ENCODE results near the gene DOCK1.

DOCK1 gene

DNA sequence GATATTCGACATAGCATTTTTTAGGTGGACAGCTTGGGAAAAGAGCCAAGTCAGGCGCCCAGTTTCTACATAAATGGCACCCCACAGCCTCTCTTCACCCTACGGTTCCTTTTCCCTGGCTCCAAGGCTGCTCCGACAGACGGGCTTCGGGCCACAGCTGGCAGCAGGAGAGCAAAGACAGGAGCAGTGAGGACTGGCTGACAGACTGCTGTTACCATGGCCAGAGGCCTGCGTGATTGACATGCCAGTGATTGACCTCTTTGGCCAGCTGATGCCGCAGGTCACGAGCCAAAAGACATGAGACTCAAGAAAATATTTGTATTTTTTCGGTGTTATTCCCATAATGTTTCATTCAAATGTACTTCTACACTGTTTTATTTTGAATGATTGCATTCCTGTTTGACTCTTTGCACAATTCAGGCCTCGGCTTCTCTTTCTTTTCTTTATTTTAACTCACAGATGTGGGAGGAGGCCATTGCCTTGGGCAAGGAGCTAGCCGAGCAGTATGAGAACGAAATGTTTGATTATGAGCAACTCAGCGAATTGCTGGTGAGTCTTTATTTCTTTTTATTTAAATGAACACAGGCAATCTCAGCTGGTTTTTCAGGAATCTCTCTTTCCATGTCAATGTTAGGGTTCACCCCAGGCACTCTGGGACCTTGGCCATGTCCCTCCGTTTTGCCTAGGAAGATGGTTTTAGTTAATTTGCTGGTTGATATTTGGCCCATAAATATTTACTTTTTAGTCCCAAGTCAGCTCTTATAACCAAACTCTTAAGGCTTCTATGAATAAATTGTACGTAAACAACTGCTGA lies 497.6 kb downstream of the DOCK1 start:
- TF ChIP-seq CTCF (IDR thresholded peaks at IDR 0.05; ENCODE audit: low read depth, low read length), result no peak
- DNase-seq (ENCODE audit: low read depth in 2 of 2), result no peak
- H3K4me3 ChIP-seq (replicated peaks in 1 of 2; ENCODE audit: low read depth in 2 of 2, low read length in 2 of 2), result no peak overlapping the region

GRCh38 chr10:127405221-127405620 lies 500.0 kb downstream of the DOCK1 start:
- no peak for TF ChIP-seq CTCF (IDR thresholded peaks at IDR 0.05; ENCODE audit: low read depth, low read length)
- H3K4me3 ChIP-seq (replicated peaks in 1 of 2; ENCODE audit: low read depth in 2 of 2, low read length in 2 of 2), result no peak overlapping the region
- DNase-seq (ENCODE audit: low read depth in 2 of 2), result peak; percentile 55 to 62

GRCh38 chr10:127406018-127406550 lies 500.9 kb downstream of the DOCK1 start:
- no peak for TF ChIP-seq CTCF (IDR thresholded peaks at IDR 0.05; ENCODE audit: low read depth, low read length)
- DNase-seq (ENCODE audit: low read depth in 2 of 2), result no peak
- no peak overlapping the region for H3K4me3 ChIP-seq (replicated peaks in 1 of 2; ENCODE audit: low read depth in 2 of 2, low read length in 2 of 2)

DNA sequence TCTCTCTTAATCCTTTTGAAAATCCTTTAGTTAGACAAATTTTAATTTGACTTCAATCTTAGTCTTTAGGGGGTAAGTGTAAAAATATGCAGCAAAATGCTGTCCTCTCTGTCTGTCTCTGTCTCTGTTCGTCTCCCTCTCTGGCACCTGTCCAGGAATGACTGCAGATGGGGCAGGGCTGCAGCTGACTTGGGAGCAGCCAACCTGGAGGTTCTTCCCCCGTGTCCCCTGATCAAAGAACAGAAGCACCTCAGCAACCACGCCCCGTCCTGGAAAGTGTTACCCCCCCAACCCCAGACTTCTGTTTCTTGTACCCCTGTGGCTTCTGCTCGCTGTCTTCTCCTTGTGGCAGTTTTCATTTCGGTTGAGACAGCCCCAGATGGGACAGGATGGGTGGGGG lies 502.3 kb downstream of the DOCK1 start:
- no peak overlapping the region for H3K4me3 ChIP-seq (replicated peaks in 1 of 2; ENCODE audit: low read depth in 2 of 2, low read length in 2 of 2)
- no peak for DNase-seq (ENCODE audit: low read depth in 2 of 2)
- no peak for TF ChIP-seq CTCF (IDR thresholded peaks at IDR 0.05; ENCODE audit: low read depth, low read length)

GRCh38 chr10:127408112-127408710 lies 503.0 kb downstream of the DOCK1 start:
- no peak overlapping the region for H3K4me3 ChIP-seq (replicated peaks in 1 of 2; ENCODE audit: low read depth in 2 of 2, low read length in 2 of 2)
- DNase-seq (ENCODE audit: low read depth in 2 of 2), result no peak
- no peak for TF ChIP-seq CTCF (IDR thresholded peaks at IDR 0.05; ENCODE audit: low read depth, low read length)

DNA sequence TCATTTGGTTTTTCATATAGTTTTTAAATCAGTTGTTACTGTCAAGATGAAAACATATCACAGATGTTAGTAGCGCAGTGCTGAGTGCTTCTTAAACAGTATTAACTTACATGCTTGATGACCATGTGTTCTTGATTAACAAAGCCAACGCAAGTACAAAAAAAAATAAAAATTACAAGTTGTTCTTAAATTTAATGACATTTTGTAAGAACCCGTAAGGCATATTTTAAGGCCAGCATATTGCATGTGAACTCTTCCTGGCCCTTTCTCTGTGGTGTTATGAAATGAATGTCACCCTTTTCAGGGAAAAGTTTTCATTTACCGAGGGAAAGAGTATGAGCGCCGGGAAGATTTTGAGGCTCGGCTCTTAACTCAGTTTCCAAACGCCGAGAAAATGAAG lies 503.5 kb downstream of the DOCK1 start:
- no peak for TF ChIP-seq CTCF (IDR thresholded peaks at IDR 0.05; ENCODE audit: low read depth, low read length)
- no peak for DNase-seq (ENCODE audit: low read depth in 2 of 2)
- H3K4me3 ChIP-seq (replicated peaks in 1 of 2; ENCODE audit: low read depth in 2 of 2, low read length in 2 of 2), result no peak overlapping the region
